ENCODE data around the gene CACNA2D2. TPM values are rescaled to one million over a fixed set of nuclear protein-coding genes. Genes with fewer than 3 reads are reported as not detected.
A peak's percentile ranks its signal among the peaks of the same experiment; 100 is the strongest.

Gene CACNA2D2
- total and polyA plus RNA-seq, 4 donors, result 28.2 to 111 (median 69.1) TPM

- Histone ChIP-seq H3K4me3 (no peak overlapping the region), H3K9me3 (ENCODE audit: control insufficient read depth in 4 of 4, insufficient read depth in 3 of 4, low read length in 3 of 4) (no peaks in the 10 kb centered on the region), H3K27ac (ENCODE audit: low read depth in 1 of 2, low read length in 1 of 2) (peak overlapping the region; percentile 78 to 94), H3K4me1 (ENCODE audit: control insufficient read depth in 5 of 5, insufficient read depth in 5 of 5, low read length in 5 of 5) (peaks cover 0 to 55% (median 21%) of the 10 kb centered on the region in 5 donors), H3K9ac (ENCODE audit: insufficient read depth in 1 of 2, low read length in 2 of 2) (no peak overlapping the region), H3K36me3 (ENCODE audit: control insufficient read depth in 4 of 4, insufficient read depth in 4 of 4, low read length in 4 of 4) (peaks cover 0 to 24% (median 11%) of the 10 kb centered on the region in 4 donors), H3K27me3 (ENCODE audit: control insufficient read depth in 3 of 3, insufficient read depth in 3 of 3, low read length in 2 of 3) (no peaks in the 10 kb centered on the region)
- TF ChIP-seq, protein P1, sequence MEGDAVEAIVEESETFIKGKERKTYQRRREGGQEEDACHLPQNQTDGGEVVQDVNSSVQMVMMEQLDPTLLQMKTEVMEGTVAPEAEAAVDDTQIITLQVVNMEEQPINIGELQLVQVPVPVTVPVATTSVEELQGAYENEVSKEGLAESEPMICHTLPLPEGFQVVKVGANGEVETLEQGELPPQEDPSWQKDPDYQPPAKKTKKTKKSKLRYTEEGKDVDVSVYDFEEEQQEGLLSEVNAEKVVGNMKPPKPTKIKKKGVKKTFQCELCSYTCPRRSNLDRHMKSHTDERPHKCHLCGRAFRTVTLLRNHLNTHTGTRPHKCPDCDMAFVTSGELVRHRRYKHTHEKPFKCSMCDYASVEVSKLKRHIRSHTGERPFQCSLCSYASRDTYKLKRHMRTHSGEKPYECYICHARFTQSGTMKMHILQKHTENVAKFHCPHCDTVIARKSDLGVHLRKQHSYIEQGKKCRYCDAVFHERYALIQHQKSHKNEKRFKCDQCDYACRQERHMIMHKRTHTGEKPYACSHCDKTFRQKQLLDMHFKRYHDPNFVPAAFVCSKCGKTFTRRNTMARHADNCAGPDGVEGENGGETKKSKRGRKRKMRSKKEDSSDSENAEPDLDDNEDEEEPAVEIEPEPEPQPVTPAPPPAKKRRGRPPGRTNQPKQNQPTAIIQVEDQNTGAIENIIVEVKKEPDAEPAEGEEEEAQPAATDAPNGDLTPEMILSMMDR (IDR thresholded peaks at IDR 0.05; ENCODE audit: control extremely low read depth, extremely low read depth), result no peak
- 26 to 28% methylated on average over 4 of the region's 4 CpGs for WGBS, 2 donors
- ATAC-seq (ENCODE audit: insufficient read depth, low FRiP score), result no peak
- DNase-seq, result peak; percentile 49 to 81 (median 63)
These were observed 180.3 kb downstream of the CACNA2D2 start for GRCh38 chr3:50323092-50323600.

DNA sequence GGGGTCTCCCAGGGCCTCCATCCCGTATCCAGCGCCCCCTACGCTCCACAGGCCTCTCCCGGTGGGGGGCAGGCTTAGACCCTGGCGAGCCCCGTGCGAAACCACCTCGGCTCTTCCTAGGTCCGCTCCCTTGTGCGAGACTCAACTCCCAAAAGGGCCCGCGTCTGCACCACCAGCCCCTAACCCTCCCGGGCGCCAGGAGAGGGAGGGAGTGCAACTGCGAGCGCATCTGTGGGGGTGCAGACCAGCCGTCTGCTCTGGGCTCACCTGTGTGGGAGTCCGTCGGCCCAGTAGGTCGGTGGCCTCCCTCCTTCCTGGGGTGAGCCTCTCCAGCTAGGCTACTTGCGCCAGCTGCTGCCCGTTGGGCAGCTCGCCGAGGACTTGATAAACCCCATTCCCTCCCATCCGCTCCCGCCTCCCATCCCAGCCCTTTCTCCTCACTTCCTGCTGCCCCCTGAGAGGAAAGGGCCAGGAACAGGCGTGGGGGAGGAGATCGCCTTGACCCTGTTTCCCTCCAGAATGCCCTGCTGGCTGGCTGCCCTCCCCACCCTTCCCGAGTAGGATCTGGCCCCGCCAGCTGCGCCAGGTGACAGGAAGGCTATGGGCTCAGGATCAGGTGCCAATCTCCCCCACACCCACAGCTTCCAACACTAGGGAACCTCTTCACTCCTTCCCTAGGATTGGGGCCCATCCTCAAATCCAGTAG, 180.9 kb downstream of the CACNA2D2 start, which contains the start of gene HYAL2:
HYAL2 (minus strand) TSS at position 360 of the 706 bp plus-strand sequence. CDS start 2,256 bp downstream, outside the sequence.
- Histone ChIP-seq H3K27ac (ENCODE audit: low read depth in 1 of 2, low read length in 1 of 2) (peak within 1 kb of the TSS; percentile 89 to 94), H3K9me3 (ENCODE audit: control insufficient read depth in 4 of 4, insufficient read depth in 3 of 4, low read length in 3 of 4) (no peaks in the 10 kb centered on the region), H3K27me3 (ENCODE audit: control insufficient read depth in 3 of 3, insufficient read depth in 3 of 3, low read length in 2 of 3) (no peaks in the 10 kb centered on the region), H3K36me3 (ENCODE audit: control insufficient read depth in 4 of 4, insufficient read depth in 4 of 4, low read length in 4 of 4) (peaks cover 0 to 29% (median 13%) of the 10 kb centered on the region in 4 donors), H3K4me1 (ENCODE audit: control insufficient read depth in 5 of 5, insufficient read depth in 5 of 5, low read length in 5 of 5) (peaks cover 0 to 58% (median 20%) of the 10 kb centered on the region in 5 donors), H3K9ac (ENCODE audit: insufficient read depth in 1 of 2, low read length in 2 of 2) (peak within 1 kb of the TSS; percentile 51 to 81), H3K4me3 (peak within 1 kb of the TSS; percentile 89)
- WGBS, 2 donors, result 34 to 50% methylated on average over 27 to 31 of the region's 31 CpGs
- TF ChIP-seq, protein P1 (IDR thresholded peaks at IDR 0.05; ENCODE audit: control extremely low read depth, extremely low read depth), result no peak
- ATAC-seq (ENCODE audit: insufficient read depth, low FRiP score), result no peak
- peak; percentile 49 to 76 (median 52) for DNase-seq

- Histone ChIP-seq H3K36me3 (ENCODE audit: control insufficient read depth in 4 of 4, insufficient read depth in 4 of 4, low read length in 4 of 4) (peaks cover 0 to 29% (median 15%) of the 10 kb centered on the region in 4 donors), H3K9me3 (ENCODE audit: control insufficient read depth in 4 of 4, insufficient read depth in 3 of 4, low read length in 3 of 4) (no peaks in the 10 kb centered on the region), H3K27ac (ENCODE audit: low read depth in 1 of 2, low read length in 1 of 2) (peak overlapping the region; percentile 78 to 94), H3K4me3 (peak overlapping the region; percentile 61), H3K27me3 (ENCODE audit: control insufficient read depth in 3 of 3, insufficient read depth in 3 of 3, low read length in 2 of 3) (no peaks in the 10 kb centered on the region), H3K9ac (ENCODE audit: insufficient read depth in 1 of 2, low read length in 2 of 2) (no peak overlapping the region), H3K4me1 (ENCODE audit: control insufficient read depth in 5 of 5, insufficient read depth in 5 of 5, low read length in 5 of 5) (peaks cover 0 to 53% (median 15%) of the 10 kb centered on the region in 5 donors)
- ATAC-seq (ENCODE audit: insufficient read depth, low FRiP score) (no peak), DNase-seq (no peak)
- WGBS, 2 donors, result 17 to 27% methylated on average over 14 of the region's 14 CpGs
- TF ChIP-seq, protein P1 (IDR thresholded peaks at IDR 0.05; ENCODE audit: control extremely low read depth, extremely low read depth), result no peak
These were observed 181.4 kb downstream of the CACNA2D2 start for GRCh38 chr3:50322115-50322385.

Data from lung (tissue), 12 donors.